Rectal smooth muscle tissue (tissue), 1 donor: ENCODE measurements around the gene DPP6.

Experiments
- H3K27ac ChIP-seq: one replicate; pipeline ENCODE4 v1.7.0; 2013; ENCODE audit warnings: low read depth, low read length, inconsistent platforms
- H3K27me3 ChIP-seq: one replicate; pipeline ENCODE4 v1.7.0; 2013; ENCODE audit warnings: low read length; ENCODE audit not compliant: control insufficient read depth, insufficient read depth
- H3K36me3 ChIP-seq: one replicate; pipeline ENCODE4 v1.7.0; 2013; ENCODE audit warnings: low read length; ENCODE audit not compliant: control insufficient read depth, insufficient read depth
- H3K4me1 ChIP-seq: one replicate; pipeline ENCODE4 v1.7.0; 2013; ENCODE audit warnings: low read length; ENCODE audit not compliant: control insufficient read depth, insufficient read depth
- H3K4me3 ChIP-seq: one replicate; pipeline ENCODE4 v1.7.0; 2013; ENCODE audit warnings: low read length
- H3K9ac ChIP-seq: one replicate; pipeline ENCODE4 v1.7.0; 2013; ENCODE audit warnings: low read length

The DPP6 gene

DNA sequence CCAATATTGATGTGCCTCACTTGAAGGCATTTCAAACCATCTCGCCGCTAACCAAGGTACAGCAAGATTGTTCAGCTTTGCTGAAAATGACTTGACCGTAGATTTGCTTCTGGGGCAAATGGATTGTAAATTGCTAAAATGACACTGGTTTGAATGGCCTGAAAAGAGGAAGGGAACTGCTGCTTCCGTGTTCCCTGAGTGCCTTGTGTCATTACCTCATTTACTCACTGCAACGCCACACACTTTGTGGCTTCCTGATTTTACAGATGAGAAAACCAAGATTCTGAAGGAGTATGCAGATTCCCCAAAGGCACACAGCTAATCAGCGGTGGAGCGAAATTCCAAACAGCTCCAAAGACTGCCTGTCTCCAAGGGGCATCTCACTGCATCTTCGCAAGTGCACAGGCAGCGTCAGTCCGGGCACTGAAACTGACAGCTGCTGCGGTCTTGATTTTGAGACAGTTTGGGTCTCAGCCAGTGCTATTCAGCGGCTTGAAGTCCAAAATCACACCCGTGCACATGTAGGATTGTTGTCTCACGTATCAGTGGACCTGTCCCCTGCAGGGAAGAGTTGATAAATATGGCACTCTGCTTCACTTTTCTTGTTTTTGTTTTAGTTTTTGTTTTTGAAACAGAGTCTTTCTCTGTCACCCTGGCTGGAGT lies 290.9 kb downstream of the DPP6 start:
- Histone ChIP-seq H3K4me1 (no peaks in the 10 kb centered on the region), H3K9ac (no peak overlapping the region), H3K27ac (no peak overlapping the region), H3K4me3 (no peak overlapping the region), H3K27me3 (no peaks in the 10 kb centered on the region), H3K36me3 (no peaks in the 10 kb centered on the region)

DNA sequence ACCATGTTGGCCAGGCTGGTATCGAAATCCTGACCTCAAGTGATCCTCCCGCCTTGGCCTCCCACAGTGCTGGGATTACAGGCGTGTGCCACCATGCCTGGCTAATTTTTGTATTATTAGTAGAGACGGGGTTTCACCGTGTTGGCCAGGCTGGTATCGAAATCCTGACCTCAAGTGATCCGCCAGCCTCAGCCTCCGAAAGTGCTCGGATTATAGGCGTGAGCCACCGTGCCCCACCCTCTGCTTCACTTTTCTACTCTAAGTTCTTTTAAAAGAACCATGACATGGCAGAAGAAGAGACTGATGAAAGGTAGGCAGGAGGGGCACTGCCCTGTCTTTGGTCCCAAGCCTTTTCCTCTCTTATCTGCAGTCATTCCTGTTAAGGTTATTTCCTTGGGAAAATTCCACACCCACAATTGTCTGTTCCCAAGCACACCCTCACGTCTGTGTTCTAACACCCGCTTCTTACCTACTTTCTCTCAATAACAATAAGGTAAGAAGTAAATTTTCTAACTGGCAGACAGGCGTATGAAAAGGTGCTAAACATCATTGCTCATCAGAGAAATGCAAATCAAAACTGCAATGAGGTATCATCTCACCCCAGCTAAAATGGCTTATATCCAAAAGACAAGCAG lies 291.7 kb downstream of the DPP6 start:
- Histone ChIP-seq H3K27ac (no peak overlapping the region), H3K4me3 (no peak overlapping the region), H3K27me3 (no peaks in the 10 kb centered on the region), H3K9ac (no peak overlapping the region), H3K4me1 (no peaks in the 10 kb centered on the region), H3K36me3 (no peaks in the 10 kb centered on the region)

DNA sequence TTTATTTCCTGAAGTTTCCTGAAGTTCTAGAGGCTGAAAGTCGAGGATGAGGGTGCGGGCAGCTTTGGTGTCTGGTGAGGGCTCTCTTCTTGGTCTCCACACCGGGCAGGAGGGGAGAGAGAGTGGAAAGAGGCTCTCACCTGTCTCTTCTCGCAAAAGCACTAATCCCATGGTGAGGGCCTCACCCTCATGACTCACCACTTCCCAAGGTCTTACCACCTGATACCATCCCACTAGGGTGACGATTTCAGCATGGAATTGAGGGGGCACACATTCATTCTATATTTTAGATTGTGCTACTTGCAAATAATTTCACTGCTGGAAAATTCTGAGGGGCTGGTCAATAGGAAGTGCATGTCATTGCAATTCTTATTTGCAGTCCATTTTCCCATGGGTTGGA lies 292.9 kb downstream of the DPP6 start:
- no peaks in the 10 kb centered on the region for H3K36me3 ChIP-seq
- no peak overlapping the region for H3K9ac ChIP-seq
- H3K4me3 ChIP-seq: no peak overlapping the region
- no peak overlapping the region for H3K27ac ChIP-seq
- H3K4me1 ChIP-seq: no peaks in the 10 kb centered on the region
- H3K27me3 ChIP-seq: no peaks in the 10 kb centered on the region

DNA sequence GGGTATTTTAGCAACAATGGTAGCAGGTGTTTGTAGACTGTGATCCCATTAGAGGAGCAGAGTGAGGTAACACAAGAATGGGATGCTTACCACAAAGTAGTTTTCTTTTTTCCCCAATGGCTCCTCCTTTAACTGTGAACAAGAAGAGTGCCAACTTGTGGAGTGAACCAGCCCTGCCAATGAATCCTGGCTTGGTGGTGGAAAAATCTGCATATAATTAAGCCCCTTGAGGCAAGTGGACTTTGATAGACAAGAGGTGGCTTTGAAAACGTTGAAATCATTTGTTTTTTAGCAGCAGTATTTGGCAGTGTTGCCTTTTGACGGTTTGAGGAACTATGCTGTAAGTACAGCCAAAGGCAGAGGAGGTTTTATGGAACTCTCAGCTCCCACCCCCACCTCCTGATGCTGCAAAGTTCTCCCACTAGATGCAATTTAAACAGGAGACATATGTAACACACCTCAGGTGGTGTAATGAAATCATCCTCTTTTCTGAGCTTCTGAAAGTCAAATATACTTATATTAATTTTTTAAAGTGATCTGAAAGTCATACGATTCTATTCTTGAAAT lies 295.6 kb downstream of the DPP6 start:
- Histone ChIP-seq H3K4me3 (no peak overlapping the region), H3K36me3 (no peaks in the 10 kb centered on the region), H3K9ac (no peak overlapping the region), H3K27me3 (no peaks in the 10 kb centered on the region), H3K4me1 (no peaks in the 10 kb centered on the region), H3K27ac (no peak overlapping the region)

DNA sequence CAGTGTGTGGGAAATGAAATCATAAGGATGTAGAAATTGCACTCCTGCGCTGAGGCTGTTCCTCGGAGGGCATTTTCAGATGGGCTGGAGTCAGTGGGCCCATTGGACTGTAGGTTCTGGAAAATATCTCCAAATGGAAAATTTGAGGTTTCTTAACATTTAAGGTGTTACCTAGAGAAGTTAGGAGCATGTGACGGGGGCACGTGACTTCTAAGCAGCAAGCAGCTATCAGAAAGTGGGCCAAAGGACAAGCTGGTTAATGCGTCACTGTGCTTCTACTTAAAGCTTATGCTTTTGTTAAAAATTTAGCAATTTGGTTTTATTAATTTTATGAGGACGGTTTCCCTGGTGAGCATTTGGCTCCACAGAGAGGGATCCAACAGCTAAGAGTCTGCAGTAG lies 298.7 kb downstream of the DPP6 start:
- Histone ChIP-seq H3K9ac (no peak overlapping the region), H3K4me3 (no peak overlapping the region), H3K27ac (no peak overlapping the region), H3K36me3 (no peaks in the 10 kb centered on the region), H3K4me1 (no peaks in the 10 kb centered on the region), H3K27me3 (no peaks in the 10 kb centered on the region)

DNA sequence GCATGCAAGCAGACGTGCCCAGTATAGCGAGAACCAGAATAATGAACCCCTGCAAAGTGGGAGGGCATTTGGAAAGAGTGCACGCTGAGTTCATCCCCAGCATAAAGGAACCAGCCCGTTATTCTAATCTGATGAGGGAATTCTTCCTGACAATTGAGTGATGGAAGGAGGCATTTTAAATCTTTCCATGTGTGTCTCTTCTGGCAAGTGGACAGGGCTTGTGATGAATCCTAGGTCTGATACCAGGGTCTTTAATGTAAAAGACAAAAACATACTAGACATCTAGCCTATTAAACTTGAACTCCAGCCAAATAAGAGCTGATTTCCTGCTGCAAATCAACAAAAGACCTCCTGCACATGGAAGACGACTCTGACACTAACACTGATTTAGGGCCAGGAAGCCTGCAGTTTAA lies 301.2 kb downstream of the DPP6 start:
- Histone ChIP-seq H3K27me3 (no peaks in the 10 kb centered on the region), H3K4me3 (no peak overlapping the region), H3K27ac (no peak overlapping the region), H3K4me1 (no peaks in the 10 kb centered on the region), H3K9ac (no peak overlapping the region), H3K36me3 (no peaks in the 10 kb centered on the region)

DNA sequence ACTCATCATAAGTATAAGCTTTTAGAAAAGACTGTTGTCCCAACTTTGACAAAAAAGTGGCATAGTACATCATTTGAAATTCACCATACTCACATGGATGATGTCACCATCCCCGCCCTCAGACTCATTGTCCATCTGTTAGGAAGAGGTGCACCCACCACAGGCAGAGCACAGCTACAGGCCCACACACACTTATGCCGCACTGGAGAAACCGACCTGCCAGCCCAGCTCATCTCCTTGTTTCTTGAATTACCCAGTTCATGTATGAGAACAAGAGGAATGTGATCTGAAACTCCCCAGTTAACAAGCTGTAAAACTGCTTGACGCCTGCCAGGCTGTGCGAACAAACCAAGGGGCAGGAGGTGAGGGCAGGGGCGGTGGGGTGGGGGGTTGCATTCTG lies 312.0 kb downstream of the DPP6 start:
- no peak overlapping the region for H3K4me3 ChIP-seq
- no peaks in the 10 kb centered on the region for H3K27me3 ChIP-seq
- no peak overlapping the region for H3K9ac ChIP-seq
- H3K36me3 ChIP-seq: no peaks in the 10 kb centered on the region
- no peaks in the 10 kb centered on the region for H3K4me1 ChIP-seq
- H3K27ac ChIP-seq: no peak overlapping the region

DNA sequence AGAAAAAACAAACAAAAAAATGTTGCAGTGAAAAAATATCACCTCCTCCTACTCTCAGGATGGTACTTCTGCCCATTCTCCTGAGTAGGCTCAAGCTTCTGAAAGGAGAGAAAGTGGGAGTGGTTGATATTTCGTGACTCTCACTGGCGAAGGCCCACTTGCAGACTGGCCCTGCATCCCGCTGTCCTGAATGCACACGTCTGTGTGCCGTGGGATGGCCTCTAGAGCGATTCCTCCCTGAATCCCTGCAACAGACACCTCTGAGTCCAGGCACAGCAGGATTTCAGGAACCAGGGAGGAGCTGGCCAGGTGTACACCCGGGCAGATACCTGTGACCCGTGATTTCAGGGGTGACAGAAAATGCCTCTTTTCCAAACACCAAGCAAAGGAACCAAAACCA lies 319.2 kb downstream of the DPP6 start:
- Histone ChIP-seq H3K4me1 (no peaks in the 10 kb centered on the region), H3K27me3 (no peaks in the 10 kb centered on the region), H3K36me3 (no peaks in the 10 kb centered on the region), H3K27ac (no peak overlapping the region), H3K4me3 (no peak overlapping the region), H3K9ac (no peak overlapping the region)

DNA sequence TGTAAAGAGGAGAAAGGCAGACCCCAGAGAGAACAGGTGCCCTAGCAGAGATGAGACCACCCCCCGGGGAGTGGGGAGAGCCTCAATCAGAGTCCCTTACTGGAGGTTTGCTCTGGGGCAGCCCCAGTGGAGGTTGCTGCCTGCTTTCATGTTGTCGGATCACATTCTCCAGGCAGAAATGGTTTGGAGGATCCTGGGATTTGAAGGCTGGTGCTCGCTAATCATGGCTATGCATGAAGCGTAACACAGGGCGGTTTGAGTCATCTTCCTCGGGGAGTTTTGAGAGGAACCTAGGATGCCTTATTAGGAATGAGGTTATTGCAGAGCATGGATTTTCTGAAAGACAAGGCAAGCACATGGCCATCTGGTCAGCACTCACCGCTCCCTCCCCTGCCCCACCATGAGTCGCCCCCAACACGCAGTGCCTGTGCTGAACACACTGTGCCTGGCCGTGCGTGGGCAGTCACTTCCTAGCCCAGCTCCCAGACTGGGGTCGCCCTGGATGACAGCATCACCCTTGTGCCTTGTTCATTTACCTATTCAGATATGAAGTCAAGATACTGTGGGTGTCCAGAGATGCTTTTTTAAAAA lies 319.9 kb downstream of the DPP6 start:
- no peak overlapping the region for H3K9ac ChIP-seq
- no peak overlapping the region for H3K4me3 ChIP-seq
- no peaks in the 10 kb centered on the region for H3K27me3 ChIP-seq
- H3K4me1 ChIP-seq: no peaks in the 10 kb centered on the region
- no peak overlapping the region for H3K27ac ChIP-seq
- no peaks in the 10 kb centered on the region for H3K36me3 ChIP-seq

DNA sequence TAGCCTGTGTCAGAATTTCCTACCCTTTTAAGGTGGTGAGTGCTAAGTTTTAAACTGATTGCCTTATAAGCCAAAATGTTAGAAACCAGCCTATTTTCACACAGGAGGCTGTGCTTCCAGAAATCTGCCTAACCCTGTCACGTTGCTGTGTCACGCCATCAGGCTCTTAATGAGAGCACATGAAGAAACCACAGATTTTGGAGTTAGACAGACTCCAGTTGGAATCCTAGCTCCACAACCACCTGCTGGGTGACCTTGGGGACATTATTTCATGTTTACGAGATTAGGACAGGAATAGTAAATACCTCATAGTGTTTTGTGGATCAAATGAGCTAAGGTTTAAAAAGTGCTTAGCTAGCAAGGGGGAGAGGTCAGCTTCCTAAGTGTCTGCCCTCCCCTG lies 321.8 kb downstream of the DPP6 start:
- H3K27ac ChIP-seq: no peak overlapping the region
- no peak overlapping the region for H3K9ac ChIP-seq
- no peaks in the 10 kb centered on the region for H3K4me1 ChIP-seq
- H3K27me3 ChIP-seq: no peaks in the 10 kb centered on the region
- no peak overlapping the region for H3K4me3 ChIP-seq
- H3K36me3 ChIP-seq: no peaks in the 10 kb centered on the region

DNA sequence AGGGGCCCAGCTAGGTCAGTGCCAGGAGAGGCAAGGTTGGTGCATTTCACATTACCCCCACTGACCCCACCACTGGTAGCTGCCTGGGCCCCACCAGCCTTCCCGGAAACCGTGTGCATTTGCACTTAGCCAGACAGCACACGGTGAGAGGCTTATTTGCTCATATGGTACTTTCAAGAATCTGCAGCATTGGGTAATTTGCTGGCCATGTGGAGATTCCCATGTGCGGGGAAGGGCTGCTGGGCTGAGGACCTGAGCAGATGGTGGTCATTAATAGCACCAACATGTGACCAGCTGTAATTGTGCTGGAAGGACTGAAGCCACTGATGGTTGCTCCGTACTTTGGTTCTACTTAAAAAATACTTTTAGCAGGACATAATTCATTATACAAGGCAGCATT lies 323.8 kb downstream of the DPP6 start:
- Histone ChIP-seq H3K4me1 (no peaks in the 10 kb centered on the region), H3K4me3 (no peak overlapping the region), H3K36me3 (no peaks in the 10 kb centered on the region), H3K27ac (no peak overlapping the region), H3K9ac (no peak overlapping the region), H3K27me3 (no peaks in the 10 kb centered on the region)

DNA sequence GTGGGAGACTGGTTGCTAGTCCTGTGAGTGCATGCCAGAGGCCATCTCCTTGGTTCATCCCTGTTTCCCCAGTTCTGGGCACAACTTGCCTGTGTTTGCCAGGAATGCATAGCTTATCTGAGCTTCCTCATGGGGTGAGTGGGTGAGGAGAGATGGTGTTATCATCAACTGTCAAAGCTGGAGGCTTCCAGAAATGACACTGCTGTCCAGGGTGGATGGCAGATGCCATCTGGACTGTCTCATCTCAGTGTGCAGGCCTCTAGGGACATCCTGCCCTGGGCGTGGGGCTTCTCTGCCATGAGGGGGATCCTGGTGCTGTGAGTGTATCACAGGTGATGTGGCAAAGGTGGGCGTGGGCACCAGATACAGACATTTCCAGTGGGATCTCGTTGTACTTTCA lies 328.6 kb downstream of the DPP6 start:
- Histone ChIP-seq H3K4me3 (no peak overlapping the region), H3K27me3 (no peaks in the 10 kb centered on the region), H3K36me3 (no peaks in the 10 kb centered on the region), H3K9ac (no peak overlapping the region), H3K4me1 (no peaks in the 10 kb centered on the region), H3K27ac (no peak overlapping the region)

DNA sequence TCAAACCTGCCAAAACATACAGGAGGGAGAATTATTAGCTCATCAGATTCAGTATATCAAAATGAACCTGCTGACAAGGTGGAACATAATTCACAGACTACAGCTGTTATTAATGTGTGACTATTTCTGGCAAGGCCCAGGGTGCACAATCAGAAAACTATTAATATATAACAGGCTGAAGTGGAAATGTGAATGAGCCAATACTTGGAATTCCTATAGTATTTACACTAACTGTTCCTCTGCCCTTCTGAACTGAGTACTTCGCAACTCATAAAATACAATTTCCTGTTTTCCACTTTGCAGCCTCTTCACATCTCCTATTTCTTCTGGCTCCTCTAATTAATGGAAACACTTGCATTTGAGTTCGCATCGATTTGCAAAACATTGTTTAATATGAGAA lies 330.8 kb downstream of the DPP6 start:
- H3K9ac ChIP-seq: no peak overlapping the region
- no peaks in the 10 kb centered on the region for H3K4me1 ChIP-seq
- no peaks in the 10 kb centered on the region for H3K36me3 ChIP-seq
- H3K4me3 ChIP-seq: no peak overlapping the region
- H3K27me3 ChIP-seq: no peaks in the 10 kb centered on the region
- H3K27ac ChIP-seq: no peak overlapping the region
